ENCODE measurements around the gene NOLC1.

The NOLC1 gene

DNA sequence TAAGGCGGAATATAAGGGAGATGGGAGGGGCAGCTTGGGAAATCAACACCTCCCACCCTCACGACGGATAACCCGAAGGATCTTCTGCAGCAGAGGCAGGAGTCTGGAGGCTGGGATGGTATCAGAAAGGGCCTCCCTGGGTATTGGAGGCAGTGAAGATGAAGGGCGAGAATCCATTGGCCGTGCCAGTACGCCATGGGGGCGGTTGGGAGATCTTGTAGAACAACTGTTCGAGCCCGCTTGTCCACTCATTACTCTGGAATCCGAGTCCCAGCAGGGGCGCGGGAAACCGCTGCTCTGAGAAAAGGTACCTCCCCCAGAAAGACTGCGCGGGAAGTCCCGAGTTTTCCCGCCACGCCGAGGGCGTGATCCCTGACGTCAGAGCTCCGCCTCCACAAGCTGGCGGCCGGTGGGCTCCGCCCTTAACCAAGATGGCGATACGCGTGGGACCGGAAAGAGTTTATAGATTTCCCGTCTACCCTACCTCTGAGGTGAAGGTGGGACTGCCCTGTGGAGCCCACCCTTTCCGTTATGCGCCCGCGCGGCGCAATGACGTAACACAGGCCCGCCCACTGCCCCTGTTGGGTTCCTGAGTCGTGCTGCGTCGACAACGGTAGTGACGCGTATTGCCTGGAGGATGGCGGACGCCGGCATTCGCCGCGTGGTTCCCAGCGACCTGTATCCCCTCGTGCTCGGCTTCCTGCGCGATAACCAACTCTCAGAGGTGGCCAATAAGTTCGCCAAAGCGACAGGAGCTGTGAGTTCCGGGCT, at the start of gene NOLC1:
Gene NOLC1 (plus strand): TSS at position 616 of the 771 bp plus-strand sequence. CDS start 22 bp downstream, at position 638.
- no peaks in the 10 kb centered on the region for H3K9me3 ChIP-seq (ENCODE audit: control insufficient read depth, low read depth, low read length)
- no peaks in the 10 kb centered on the region for H3K27me3 ChIP-seq (ENCODE audit: control insufficient read depth, insufficient read depth, low read length)
- peak within 1 kb of the TSS; percentile 95 for H3K4me3 ChIP-seq (ENCODE audit: low read length)
- H3K4me1 ChIP-seq (ENCODE audit: control insufficient read depth, low read depth, low read length): peaks cover 11% of the 10 kb centered on the region
- peak within 1 kb of the TSS; percentile 93 for H3K27ac ChIP-seq (ENCODE audit: low read length)
- H3K36me3 ChIP-seq (ENCODE audit: control insufficient read depth, low read depth, low read length): peaks cover 57% of the 10 kb centered on the region
- H3K9ac ChIP-seq (ENCODE audit: low read length): peak within 1 kb of the TSS; percentile 98

DNA sequence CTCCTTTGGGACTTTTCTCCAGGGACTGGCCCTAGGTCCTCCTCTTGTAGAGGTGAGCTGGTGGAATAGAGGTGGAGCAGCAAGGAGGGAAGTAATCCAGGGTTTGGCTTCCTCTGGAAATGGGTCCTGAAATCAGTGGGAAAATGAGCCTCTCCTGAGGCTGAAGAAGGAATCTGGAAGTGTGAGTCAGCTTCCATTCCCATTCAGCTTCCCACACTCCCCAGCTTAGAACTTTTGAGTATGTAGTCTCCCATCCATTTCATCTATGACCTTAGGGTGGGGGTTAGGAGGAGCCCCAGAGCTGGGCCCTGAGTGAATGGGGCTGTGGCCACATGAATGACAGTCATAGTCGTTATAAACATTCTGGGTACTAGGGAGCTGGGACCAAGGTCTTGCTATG, 49.8 kb upstream of the NOLC1 start:
- H3K36me3 ChIP-seq (ENCODE audit: control insufficient read depth, low read depth, low read length): peaks cover 26% of the 10 kb centered on the region

DNA sequence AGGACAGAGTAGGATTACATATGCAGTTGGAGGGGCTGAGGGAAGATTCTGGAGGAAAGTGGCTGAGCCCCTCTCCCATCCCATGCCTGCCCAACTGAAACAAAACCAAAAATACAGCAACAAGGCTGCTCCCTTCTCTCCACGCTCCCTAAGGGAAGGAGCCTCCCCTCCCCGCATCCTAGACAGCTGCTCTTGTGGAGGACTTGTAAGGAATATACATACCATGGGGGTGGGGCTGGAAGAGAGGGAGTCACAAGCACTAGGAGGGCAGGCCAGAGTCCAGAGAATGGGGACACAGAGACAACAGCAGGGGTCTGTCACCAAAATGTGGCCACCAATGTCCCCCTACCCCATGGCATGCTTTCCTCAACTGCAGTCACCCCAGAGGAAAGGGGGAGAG, 45.2 kb upstream of the NOLC1 start:
- peaks cover 62% of the 10 kb centered on the region for H3K36me3 ChIP-seq (ENCODE audit: control insufficient read depth, low read depth, low read length)
- no peaks in the 10 kb centered on the region for H3K4me1 ChIP-seq (ENCODE audit: control insufficient read depth, low read depth, low read length)
- H3K27me3 ChIP-seq (ENCODE audit: control insufficient read depth, insufficient read depth, low read length): no peaks in the 10 kb centered on the region
- no peak overlapping the region for H3K9ac ChIP-seq (ENCODE audit: low read length)
- H3K9me3 ChIP-seq (ENCODE audit: control insufficient read depth, low read depth, low read length): no peaks in the 10 kb centered on the region
- no peak overlapping the region for H3K4me3 ChIP-seq (ENCODE audit: low read length)
- H3K27ac ChIP-seq (ENCODE audit: low read length): no peak overlapping the region

More for the DNA sequence above, 49.8 kb upstream of the NOLC1 start:
- H3K9ac ChIP-seq (ENCODE audit: low read length): no peak overlapping the region
- H3K9me3 ChIP-seq (ENCODE audit: control insufficient read depth, low read depth, low read length): no peaks in the 10 kb centered on the region
- H3K27me3 ChIP-seq (ENCODE audit: control insufficient read depth, insufficient read depth, low read length): no peaks in the 10 kb centered on the region
- no peaks in the 10 kb centered on the region for H3K4me1 ChIP-seq (ENCODE audit: control insufficient read depth, low read depth, low read length)
- no peak overlapping the region for H3K27ac ChIP-seq (ENCODE audit: low read length)
- H3K4me3 ChIP-seq (ENCODE audit: low read length): no peak overlapping the region

GRCh38 chr10:102109166-102110116, 42.7 kb upstream of the NOLC1 start:
- Histone ChIP-seq H3K27ac (ENCODE audit: low read length) (no peak overlapping the region), H3K36me3 (ENCODE audit: control insufficient read depth, low read depth, low read length) (peaks cover 59% of the 10 kb centered on the region)

GRCh38 chr10:102111276-102111675, 40.9 kb upstream of the NOLC1 start:
- peaks cover 22% of the 10 kb centered on the region for H3K4me1 ChIP-seq (ENCODE audit: control insufficient read depth, low read depth, low read length)

More at GRCh38 chr10:102109166-102110116, 42.7 kb upstream of the NOLC1 start:
- Histone ChIP-seq H3K4me1 (ENCODE audit: control insufficient read depth, low read depth, low read length) (peaks cover 11% of the 10 kb centered on the region), H3K9ac (ENCODE audit: low read length) (no peak overlapping the region), H3K9me3 (ENCODE audit: control insufficient read depth, low read depth, low read length) (no peaks in the 10 kb centered on the region), H3K4me3 (ENCODE audit: low read length) (no peak overlapping the region), H3K27me3 (ENCODE audit: control insufficient read depth, insufficient read depth, low read length) (no peaks in the 10 kb centered on the region)

GRCh38 chr10:102112210-102112817, 39.9 kb upstream of the NOLC1 start:
- Histone ChIP-seq H3K9me3 (ENCODE audit: control insufficient read depth, low read depth, low read length) (no peaks in the 10 kb centered on the region), H3K27me3 (ENCODE audit: control insufficient read depth, insufficient read depth, low read length) (no peaks in the 10 kb centered on the region), H3K4me3 (ENCODE audit: low read length) (peak overlapping the region; percentile 83), H3K9ac (ENCODE audit: low read length) (no peak overlapping the region), H3K4me1 (ENCODE audit: control insufficient read depth, low read depth, low read length) (peaks cover 32% of the 10 kb centered on the region), H3K36me3 (ENCODE audit: control insufficient read depth, low read depth, low read length) (peaks cover 43% of the 10 kb centered on the region), H3K27ac (ENCODE audit: low read length) (no peak overlapping the region)

More at GRCh38 chr10:102111276-102111675, 40.9 kb upstream of the NOLC1 start:
- Histone ChIP-seq H3K27ac (ENCODE audit: low read length) (no peak overlapping the region), H3K9ac (ENCODE audit: low read length) (no peak overlapping the region), H3K36me3 (ENCODE audit: control insufficient read depth, low read depth, low read length) (peaks cover 50% of the 10 kb centered on the region), H3K4me3 (ENCODE audit: low read length) (no peak overlapping the region), H3K27me3 (ENCODE audit: control insufficient read depth, insufficient read depth, low read length) (no peaks in the 10 kb centered on the region), H3K9me3 (ENCODE audit: control insufficient read depth, low read depth, low read length) (no peaks in the 10 kb centered on the region)

GRCh38 chr10:102113261-102113955, 38.8 kb upstream of the NOLC1 start:
- peak overlapping the region; percentile 83 for H3K4me3 ChIP-seq (ENCODE audit: low read length)
- no peaks in the 10 kb centered on the region for H3K27me3 ChIP-seq (ENCODE audit: control insufficient read depth, insufficient read depth, low read length)
- H3K27ac ChIP-seq (ENCODE audit: low read length): no peak overlapping the region
- H3K9me3 ChIP-seq (ENCODE audit: control insufficient read depth, low read depth, low read length): no peaks in the 10 kb centered on the region
- H3K9ac ChIP-seq (ENCODE audit: low read length): peak overlapping the region; percentile 77
- H3K4me1 ChIP-seq (ENCODE audit: control insufficient read depth, low read depth, low read length): peaks cover 43% of the 10 kb centered on the region
- H3K36me3 ChIP-seq (ENCODE audit: control insufficient read depth, low read depth, low read length): peaks cover 34% of the 10 kb centered on the region

DNA sequence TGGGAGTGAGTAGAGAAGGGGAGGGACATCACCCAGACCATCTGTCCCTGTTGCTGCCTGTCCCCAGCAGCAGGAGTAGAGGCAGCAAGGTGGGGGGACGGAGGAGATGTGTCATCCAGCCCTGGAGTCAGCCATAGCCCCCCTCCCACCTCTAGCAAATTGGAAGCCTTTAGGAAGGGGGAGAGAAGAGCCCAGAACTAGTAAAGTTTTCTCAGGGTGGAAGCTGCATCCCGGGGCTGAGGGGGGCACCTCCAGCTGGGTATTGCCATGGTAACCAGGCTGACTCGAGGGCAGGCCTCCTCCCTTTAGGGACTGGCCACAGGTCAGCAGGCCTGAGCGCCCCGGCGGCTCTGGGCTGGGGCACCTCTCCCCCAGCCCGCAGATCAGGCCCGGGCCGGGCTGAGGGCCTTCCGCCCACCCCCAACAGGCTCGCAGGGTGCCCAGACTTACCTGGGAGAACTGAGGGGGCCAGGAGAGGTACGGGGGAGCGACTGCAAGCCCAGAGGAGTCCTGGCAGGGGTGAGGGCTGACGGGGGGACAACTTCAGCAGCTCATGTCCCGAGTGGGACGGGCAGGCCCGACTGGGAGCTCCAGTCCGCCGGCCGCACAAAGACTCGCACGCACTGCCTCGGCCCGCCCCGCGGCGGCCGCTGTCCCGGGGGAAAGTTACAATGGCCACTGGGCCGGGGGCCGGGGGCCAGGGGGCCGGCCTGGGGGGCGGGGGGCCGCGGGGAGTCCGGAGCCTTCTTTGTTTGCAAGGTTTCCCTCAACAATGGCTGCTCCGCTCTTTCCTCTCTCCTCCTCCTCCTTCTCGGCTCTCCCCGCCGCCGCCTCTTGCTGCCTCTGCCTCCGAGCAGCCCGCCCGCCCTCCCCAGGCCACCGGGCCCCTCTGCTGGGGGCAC, 38.0 kb upstream of the NOLC1 start:
- Histone ChIP-seq H3K4me3 (ENCODE audit: low read length) (peak overlapping the region; percentile 83), H3K9ac (ENCODE audit: low read length) (peak overlapping the region; percentile 77), H3K36me3 (ENCODE audit: control insufficient read depth, low read depth, low read length) (peaks cover 26% of the 10 kb centered on the region), H3K9me3 (ENCODE audit: control insufficient read depth, low read depth, low read length) (no peaks in the 10 kb centered on the region), H3K27ac (ENCODE audit: low read length) (peak overlapping the region; percentile 30), H3K27me3 (ENCODE audit: control insufficient read depth, insufficient read depth, low read length) (no peaks in the 10 kb centered on the region), H3K4me1 (ENCODE audit: control insufficient read depth, low read depth, low read length) (peaks cover 49% of the 10 kb centered on the region)

- no peak overlapping the region for H3K27ac ChIP-seq (ENCODE audit: low read length)
- no peaks in the 10 kb centered on the region for H3K27me3 ChIP-seq (ENCODE audit: control insufficient read depth, insufficient read depth, low read length)
- H3K9ac ChIP-seq (ENCODE audit: low read length): peak overlapping the region; percentile 49
- peaks cover 49% of the 10 kb centered on the region for H3K4me1 ChIP-seq (ENCODE audit: control insufficient read depth, low read depth, low read length)
- H3K4me3 ChIP-seq (ENCODE audit: low read length): peak overlapping the region; percentile 58
- peaks cover 17% of the 10 kb centered on the region for H3K36me3 ChIP-seq (ENCODE audit: control insufficient read depth, low read depth, low read length)
- H3K9me3 ChIP-seq (ENCODE audit: control insufficient read depth, low read depth, low read length): no peaks in the 10 kb centered on the region
Observed at GRCh38 chr10:102114861-102115618, 37.1 kb upstream of the NOLC1 start.

GRCh38 chr10:102115775-102116174, 36.4 kb upstream of the NOLC1 start:
- H3K36me3 ChIP-seq (ENCODE audit: control insufficient read depth, low read depth, low read length): peaks cover 10% of the 10 kb centered on the region
- no peaks in the 10 kb centered on the region for H3K27me3 ChIP-seq (ENCODE audit: control insufficient read depth, insufficient read depth, low read length)
- H3K4me3 ChIP-seq (ENCODE audit: low read length): peak overlapping the region; percentile 58
- peaks cover 49% of the 10 kb centered on the region for H3K4me1 ChIP-seq (ENCODE audit: control insufficient read depth, low read depth, low read length)
- no peaks in the 10 kb centered on the region for H3K9me3 ChIP-seq (ENCODE audit: control insufficient read depth, low read depth, low read length)
- H3K9ac ChIP-seq (ENCODE audit: low read length): peak overlapping the region; percentile 49
- H3K27ac ChIP-seq (ENCODE audit: low read length): no peak overlapping the region

Measured in iPS-18a (cell line).